ENCODE measurements around the gene MT1F.

The MT1F gene

DNA sequence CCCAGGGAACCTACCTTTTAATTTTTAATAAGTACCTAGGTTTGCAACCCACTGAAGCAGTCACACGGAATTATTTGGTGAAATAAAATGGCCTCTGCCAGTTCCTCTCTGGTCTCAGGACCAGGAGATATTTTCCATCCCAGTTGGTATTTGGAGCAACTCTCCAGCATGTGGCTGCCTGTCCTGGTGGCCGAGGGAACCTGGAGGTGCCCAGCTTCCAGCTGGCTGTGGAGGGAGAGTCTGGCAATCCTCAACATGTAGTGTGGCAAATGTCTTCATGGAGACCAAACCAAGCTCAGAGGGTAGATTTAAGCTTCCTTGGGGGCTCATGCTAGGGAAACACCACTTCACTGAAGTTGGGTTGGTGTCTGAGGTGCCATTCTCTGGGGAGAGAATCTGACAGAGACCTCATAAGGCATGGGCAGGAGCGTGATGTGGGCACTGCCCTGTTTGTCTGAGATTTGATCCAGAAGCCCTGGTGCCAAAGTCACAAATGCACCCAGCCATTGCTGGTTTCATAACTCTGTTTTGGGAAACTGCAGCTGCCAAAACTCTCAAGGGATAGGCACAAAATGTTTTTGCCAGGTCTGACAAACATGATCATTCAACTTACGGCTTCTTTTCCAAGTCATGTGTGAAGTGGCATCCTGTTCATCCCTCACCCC is 27.3 kb downstream of the MT1F start:
- Histone ChIP-seq H3K4me2 (peak overlapping the region; percentile 90 to 99 (median 96)), H3K4me3 (peak overlapping the region in 4 of 10 experiments; percentile 71 to 78 (median 74); a peak in 6 of 20 replicates), H3K36me3 (peaks cover 0 to 14% (median 3%) of the 10 kb centered on the region in 11 experiments; a peak in 4 of 22 replicates), H3K9me3 (replicated peaks in 1 of 11) (peaks cover 10 to 16% (median 14%) of the 10 kb centered on the region in 11 experiments; a peak in 21 of 22 replicates), H4K20me1 (peaks cover 0 to 12% (median 0%) of the 10 kb centered on the region in 11 experiments; a peak in 4 of 22 replicates), H3K4me1 (peaks cover 32 to 81% (median 68%) of the 10 kb centered on the region in 10 experiments), H3K27me3 (no peaks in the 10 kb centered on the region; a peak in 1 of 22 replicates), H3K27ac (peak overlapping the region in 7 of 11 experiments; percentile 38 to 84 (median 76); a peak in 14 of 22 replicates), H3K9ac (peak overlapping the region in 7 of 11 experiments; percentile 14 to 92 (median 87); a peak in 12 of 22 replicates)
- TF ChIP-seq Cebpa-rat (IDR thresholded peaks at IDR 0.05), result peak in 2 of 11 experiments; percentile 27 to 45; a peak in 1 of 22 replicates

DNA sequence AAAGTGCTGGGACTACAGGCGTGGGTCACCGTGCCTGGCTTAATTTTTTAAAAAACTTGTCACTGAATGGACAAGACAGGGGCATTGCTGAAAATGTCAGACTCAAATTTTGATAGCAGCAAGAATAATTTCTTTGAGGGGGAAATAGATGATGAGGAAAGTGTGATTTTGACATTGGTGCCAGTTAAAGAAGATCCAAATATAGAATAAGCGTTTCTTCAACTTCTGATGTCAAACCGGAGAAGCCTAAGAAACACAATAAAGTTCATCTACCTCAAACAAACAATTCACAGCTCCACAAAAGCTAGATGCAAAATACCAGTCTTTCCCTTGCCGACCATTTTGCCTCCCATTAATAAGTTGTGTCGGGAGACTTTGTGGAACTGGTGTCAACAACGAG is 29.0 kb downstream of the MT1F start:
- Histone ChIP-seq H3K4me2 (peak overlapping the region in 2 of 11 experiments; percentile 96 to 97; a peak in 2 of 22 replicates), H3K27ac (peak overlapping the region in 1 of 11 experiments; percentile 83; a peak in 1 of 22 replicates), H3K9me3 (replicated peaks in 1 of 11) (peaks cover 10 to 20% (median 14%) of the 10 kb centered on the region in 11 experiments; a peak in 21 of 22 replicates), H4K20me1 (peaks cover 0 to 12% (median 0%) of the 10 kb centered on the region in 11 experiments; a peak in 4 of 22 replicates), H3K9ac (no peak overlapping the region), H3K4me1 (peaks cover 30 to 72% (median 60%) of the 10 kb centered on the region in 10 experiments), H3K36me3 (peaks cover 0 to 14% (median 3%) of the 10 kb centered on the region in 11 experiments; a peak in 4 of 22 replicates), H3K27me3 (no peaks in the 10 kb centered on the region; a peak in 1 of 22 replicates), H3K4me3 (no peak overlapping the region)
- no peak for TF ChIP-seq Cebpa-rat (IDR thresholded peaks at IDR 0.05)

DNA sequence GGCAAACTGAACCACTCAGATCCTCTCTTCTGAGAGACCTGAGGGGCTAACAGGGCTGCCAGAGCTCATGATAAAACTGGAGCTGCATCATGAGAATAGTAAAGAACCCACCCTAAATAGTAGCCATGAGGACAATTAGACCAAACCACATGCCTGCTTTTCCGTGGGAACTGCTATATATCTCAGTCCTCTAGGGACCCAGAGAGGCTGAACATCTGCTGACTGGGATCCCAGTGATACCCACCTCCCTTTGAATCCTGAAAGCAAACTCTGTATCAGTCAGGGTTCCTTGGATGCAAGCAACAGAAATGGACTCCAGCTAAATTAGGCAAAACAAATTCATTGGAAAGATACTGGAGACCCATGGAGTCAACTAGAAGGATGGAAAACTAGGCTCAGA is 31.0 kb downstream of the MT1F start:
- peaks cover 0 to 1% (median 0%) of the 10 kb centered on the region in 11 experiments; a peak in 1 of 22 replicates for H4K20me1 ChIP-seq
- H3K4me2 ChIP-seq, result peak overlapping the region in 8 of 11 experiments; percentile 30 to 78 (median 53); a peak in 16 of 22 replicates
- no peak overlapping the region for H3K9ac ChIP-seq
- no peaks in the 10 kb centered on the region; a peak in 1 of 22 replicates for H3K27me3 ChIP-seq
- TF ChIP-seq Cebpa-rat (IDR thresholded peaks at IDR 0.05), result no peak
- peak overlapping the region in 1 of 11 experiments; percentile 4; a peak in 1 of 22 replicates for H3K27ac ChIP-seq
- peaks cover 18 to 58% (median 46%) of the 10 kb centered on the region in 10 experiments for H3K4me1 ChIP-seq
- no peak overlapping the region for H3K4me3 ChIP-seq
- H3K9me3 ChIP-seq (replicated peaks in 1 of 11), result peaks cover 10 to 20% (median 14%) of the 10 kb centered on the region in 11 experiments; a peak in 21 of 22 replicates
- H3K36me3 ChIP-seq, result peaks cover 0 to 14% (median 3%) of the 10 kb centered on the region in 11 experiments; a peak in 4 of 22 replicates

DNA sequence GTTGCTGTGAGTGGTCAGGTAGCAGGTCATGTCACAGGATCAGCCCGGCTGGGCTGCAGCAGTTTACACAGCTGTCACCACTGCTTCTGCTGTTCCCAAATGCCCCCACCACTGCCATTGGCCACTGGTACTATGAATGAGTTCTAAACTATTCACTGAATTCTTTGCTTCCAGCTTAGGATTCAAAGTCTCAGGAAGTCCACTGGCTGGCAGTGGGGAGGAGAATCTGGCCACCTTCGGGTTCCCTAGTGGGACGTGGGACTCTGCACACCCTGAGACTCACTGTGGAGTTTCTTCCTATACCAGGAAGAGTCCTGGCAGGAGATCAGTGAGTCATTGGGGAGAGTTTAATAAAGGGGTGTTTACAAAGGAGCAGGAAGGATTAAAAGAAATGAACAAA is 31.4 kb downstream of the MT1F start:
- no peak for TF ChIP-seq Cebpa-rat (IDR thresholded peaks at IDR 0.05)
- H3K36me3 ChIP-seq, result peaks cover 0 to 14% (median 3%) of the 10 kb centered on the region in 11 experiments; a peak in 4 of 22 replicates
- H3K9me3 ChIP-seq (replicated peaks in 1 of 11), result peaks cover 10 to 20% (median 14%) of the 10 kb centered on the region in 11 experiments; a peak in 21 of 22 replicates
- no peak overlapping the region for H3K27ac ChIP-seq
- no peaks in the 10 kb centered on the region; a peak in 1 of 22 replicates for H3K27me3 ChIP-seq
- peaks cover 14 to 54% (median 42%) of the 10 kb centered on the region in 10 experiments for H3K4me1 ChIP-seq
- no peak overlapping the region for H3K9ac ChIP-seq
- H4K20me1 ChIP-seq, result no peaks in the 10 kb centered on the region
- H3K4me3 ChIP-seq, result no peak overlapping the region
- H3K4me2 ChIP-seq, result peak overlapping the region in 8 of 11 experiments; percentile 30 to 78 (median 53); a peak in 15 of 22 replicates

DNA sequence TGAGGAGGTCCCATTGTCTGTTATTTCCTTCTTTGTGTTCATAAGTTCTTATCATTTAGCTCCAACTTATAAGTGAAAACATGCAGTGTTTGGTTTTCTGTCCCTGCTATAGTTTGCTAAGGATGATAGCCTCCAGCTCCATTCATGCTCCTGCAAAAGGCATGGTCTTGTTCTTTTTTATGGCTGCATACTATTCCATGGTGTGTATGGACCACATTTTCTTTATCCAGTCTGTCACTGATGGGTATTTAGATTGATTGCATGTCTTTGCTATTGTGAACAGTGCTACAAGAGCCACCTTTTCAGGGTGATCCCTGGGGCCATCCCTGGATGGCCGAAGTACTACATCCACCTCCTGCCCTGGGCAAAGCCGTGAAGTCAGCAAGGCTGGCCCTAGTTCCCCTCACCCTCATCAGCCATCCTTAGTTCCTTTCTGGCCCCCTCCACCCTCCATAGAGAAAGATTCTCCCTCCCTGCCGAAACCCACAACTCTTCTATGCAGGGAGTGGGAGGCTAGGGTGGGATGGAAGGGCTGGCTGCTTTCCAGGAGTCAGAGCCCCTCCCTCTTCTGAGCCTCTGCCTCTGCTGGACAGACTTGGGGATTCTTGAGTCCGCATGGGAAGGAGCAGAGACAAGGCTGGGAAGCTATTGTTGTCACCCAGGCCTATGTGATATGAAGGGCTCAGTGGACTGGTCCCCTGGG is 32.8 kb downstream of the MT1F start:
- Histone ChIP-seq H3K27ac (no peak overlapping the region), H3K4me2 (no peak overlapping the region), H3K4me3 (no peak overlapping the region), H3K9me3 (replicated peaks in 1 of 11) (peaks cover 19 to 30% (median 22%) of the 10 kb centered on the region in 11 experiments), H4K20me1 (no peaks in the 10 kb centered on the region), H3K36me3 (peaks cover 0 to 14% (median 3%) of the 10 kb centered on the region in 11 experiments; a peak in 4 of 22 replicates), H3K4me1 (peaks cover 4 to 40% (median 28%) of the 10 kb centered on the region in 10 experiments; a peak in 18 of 20 replicates), H3K27me3 (no peaks in the 10 kb centered on the region), H3K9ac (no peak overlapping the region)
- no peak for TF ChIP-seq Cebpa-rat (IDR thresholded peaks at IDR 0.05)

DNA sequence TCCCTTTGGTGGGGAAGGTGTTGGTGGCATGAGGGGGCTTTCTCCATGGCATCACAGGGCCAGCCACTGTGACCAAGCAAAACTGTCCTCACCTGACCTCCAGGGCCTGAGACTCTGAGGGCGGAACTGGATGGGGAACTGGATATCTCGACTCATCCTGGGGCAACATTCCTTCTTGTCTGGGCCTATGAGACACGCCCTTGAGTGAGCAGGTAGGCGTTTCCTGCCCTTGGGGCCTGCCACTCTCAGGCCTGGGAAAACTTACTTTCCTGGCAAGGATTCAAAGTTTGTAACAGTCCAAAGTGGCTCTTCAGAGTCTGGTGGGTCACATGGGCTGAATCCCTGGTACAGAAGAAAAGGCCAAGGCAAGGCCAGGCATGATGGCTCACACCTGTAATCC is 34.1 kb downstream of the MT1F start:
- no peaks in the 10 kb centered on the region for H4K20me1 ChIP-seq
- H3K4me1 ChIP-seq, result peaks cover 4 to 31% (median 21%) of the 10 kb centered on the region in 10 experiments; a peak in 17 of 20 replicates
- peaks cover 23 to 35% (median 26%) of the 10 kb centered on the region in 11 experiments for H3K9me3 ChIP-seq (replicated peaks in 1 of 11)
- TF ChIP-seq Cebpa-rat (IDR thresholded peaks at IDR 0.05), result no peak
- H3K27me3 ChIP-seq, result no peaks in the 10 kb centered on the region
- no peak overlapping the region for H3K27ac ChIP-seq
- no peak overlapping the region for H3K9ac ChIP-seq
- no peak overlapping the region for H3K4me3 ChIP-seq
- H3K4me2 ChIP-seq, result peak overlapping the region in 3 of 11 experiments; percentile 22 to 31 (median 30); a peak in 3 of 22 replicates
- peaks cover 0 to 4% (median 0%) of the 10 kb centered on the region in 11 experiments; a peak in 2 of 22 replicates for H3K36me3 ChIP-seq

DNA sequence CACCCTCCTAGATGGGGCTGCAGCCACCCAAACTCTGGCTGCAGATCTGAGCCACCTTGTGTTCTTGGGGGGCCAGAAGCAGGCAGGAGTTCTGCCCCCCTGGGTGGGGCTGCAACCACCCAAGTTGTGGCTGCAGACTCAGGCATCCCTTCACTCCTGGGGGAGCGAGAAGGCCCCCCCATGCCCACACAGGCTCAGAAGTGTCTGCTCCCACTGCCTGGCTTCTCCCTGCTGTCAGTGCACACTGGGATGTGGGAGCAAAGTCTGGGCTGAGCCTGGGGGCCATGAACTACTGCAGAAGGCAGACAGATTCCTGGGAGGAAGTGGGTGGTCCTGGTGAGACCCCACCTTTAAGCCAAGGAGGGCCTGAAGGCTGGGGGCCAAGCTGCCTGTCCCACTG is 37.5 kb downstream of the MT1F start:
- H3K4me1 ChIP-seq, result peaks cover 0 to 10% (median 8%) of the 10 kb centered on the region in 10 experiments; a peak in 13 of 20 replicates
- TF ChIP-seq Cebpa-rat (IDR thresholded peaks at IDR 0.05), result no peak
- H3K4me2 ChIP-seq, result no peak overlapping the region
- no peaks in the 10 kb centered on the region for H4K20me1 ChIP-seq
- H3K9me3 ChIP-seq (replicated peaks in 1 of 11), result peaks cover 30 to 42% (median 35%) of the 10 kb centered on the region in 11 experiments
- H3K9ac ChIP-seq, result no peak overlapping the region
- no peak overlapping the region for H3K27ac ChIP-seq
- H3K36me3 ChIP-seq, result no peaks in the 10 kb centered on the region; a peak in 1 of 22 replicates
- no peaks in the 10 kb centered on the region for H3K27me3 ChIP-seq
- H3K4me3 ChIP-seq, result no peak overlapping the region

DNA sequence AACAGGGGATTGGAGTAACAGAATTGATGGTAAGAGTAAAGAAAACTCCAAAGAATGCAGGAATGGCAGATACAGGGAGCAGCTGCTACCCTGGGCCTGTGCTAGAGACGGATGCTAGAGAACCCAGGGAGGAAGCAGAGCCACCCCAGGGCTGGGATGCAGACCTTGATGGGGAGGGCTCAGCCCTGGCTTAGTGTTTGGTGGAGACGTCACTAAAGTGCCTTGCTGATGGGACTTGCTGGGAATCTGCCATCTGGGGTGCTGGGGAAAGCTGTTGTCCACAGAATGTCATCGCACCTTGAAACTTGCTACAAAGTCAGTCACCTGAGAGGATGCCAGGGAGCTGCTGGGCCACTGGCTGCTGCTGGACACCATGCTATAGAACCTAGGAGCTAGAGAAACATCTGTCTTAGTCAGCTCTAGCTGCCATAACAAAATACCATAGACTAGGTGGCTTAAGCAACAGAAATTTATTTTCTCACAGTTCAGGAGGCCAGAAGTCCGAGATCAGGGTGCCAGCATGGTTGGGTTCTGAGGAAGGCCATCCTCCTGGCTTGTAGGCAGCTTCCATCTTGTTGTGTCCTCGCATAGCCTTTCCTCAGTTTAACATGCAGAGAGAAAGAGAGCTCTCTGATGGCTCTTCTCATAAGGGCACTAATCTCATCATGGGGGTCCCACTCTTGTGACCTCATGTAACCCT is 39.8 kb downstream of the MT1F start:
- H3K27ac ChIP-seq, result no peak overlapping the region
- no peaks in the 10 kb centered on the region for H3K27me3 ChIP-seq
- H3K9ac ChIP-seq, result no peak overlapping the region
- H3K4me1 ChIP-seq, result peaks cover 5 to 20% (median 11%) of the 10 kb centered on the region in 10 experiments; a peak in 18 of 20 replicates
- H3K4me3 ChIP-seq, result no peak overlapping the region
- no peak overlapping the region for H3K4me2 ChIP-seq
- H4K20me1 ChIP-seq, result no peaks in the 10 kb centered on the region
- peaks cover 30 to 42% (median 35%) of the 10 kb centered on the region in 11 experiments for H3K9me3 ChIP-seq (replicated peaks in 1 of 11)
- no peaks in the 10 kb centered on the region; a peak in 1 of 22 replicates for H3K36me3 ChIP-seq
- TF ChIP-seq Cebpa-rat (IDR thresholded peaks at IDR 0.05), result no peak

Data from BLaER1 treated with 17β-estradiol and CSF1 and Interleukin-3, amounts not matched to agents 10 nM and 100 nM (cell line).